SH-SY5Y (cell line): ENCODE results near the gene BEND7.

ENCODE experiments used
- GATA2 ChIP-seq: IDR thresholded peaks from 2 replicates; pipeline ENCODE4 v1.6.1; 2011; ENCODE audit warnings: mild to moderate bottlenecking, low read depth, low read length
- GATA3 ChIP-seq: IDR thresholded peaks from 2 replicates; pipeline ENCODE4 v1.6.1; 2011; ENCODE audit warnings: low read depth, mild to moderate bottlenecking, low read length, moderate library complexity

GRCh38 chr10:13439313-13440184, 89.3 kb downstream of the BEND7 start:
- TF ChIP-seq GATA3 (no peak), GATA2 (no peak)
